Mammary epithelial cell (primary cell): ENCODE results near the gene TMCC1.
"Not testable (repeated sequence)": the region's sequence is repeated elsewhere in the genome, so short reads cannot be mapped to it uniquely, and the experiment has no call there.

ENCODE experiments used
- CTCF ChIP-seq, 2 donors: IDR thresholded peaks in 1 of 2; conservative IDR thresholded peaks in 1 of 2; 2 replicates each; pipeline ENCODE4 v1.5.1; 2011 to 2012; ENCODE audit warnings: inconsistent platforms in 2 of 2, low read length in 2 of 2, mild to moderate bottlenecking in 2 of 2, control low read depth in 1 of 2, low read depth in 1 of 2; ENCODE audit not compliant: insufficient read depth in 1 of 2; ENCODE audit errors: extremely low read depth in 1 of 2
- EZH2 ChIP-seq: IDR thresholded peaks from 2 replicates; pipeline ENCODE4 v1.6.1; 2012; ENCODE audit warnings: low read length, inconsistent platforms, borderline replicate concordance

GRCh38 chr3:129909235-129909634 lies 15.7 kb upstream of the TMCC1 start:
- TF ChIP-seq CTCF (conservative IDR thresholded peaks at IDR 0.05 in 1 of 2, IDR thresholded peaks at IDR 0.05 in 1 of 2; ENCODE audit: extremely low read depth in 1 of 2, insufficient read depth in 1 of 2, low read depth in 1 of 2, low read length in 2 of 2); EZH2: not testable (repeated sequence)
